GM21619 (cell line): ENCODE measurements around the gene DBR1.

Experiments used
- ATAC-seq: cut with Tn5 transposase; IDR thresholded peaks from one replicate; pipeline ENCODE4 v1.9.1; 2021; ENCODE audit not compliant: unreplicated experiment

The DBR1 gene

DNA sequence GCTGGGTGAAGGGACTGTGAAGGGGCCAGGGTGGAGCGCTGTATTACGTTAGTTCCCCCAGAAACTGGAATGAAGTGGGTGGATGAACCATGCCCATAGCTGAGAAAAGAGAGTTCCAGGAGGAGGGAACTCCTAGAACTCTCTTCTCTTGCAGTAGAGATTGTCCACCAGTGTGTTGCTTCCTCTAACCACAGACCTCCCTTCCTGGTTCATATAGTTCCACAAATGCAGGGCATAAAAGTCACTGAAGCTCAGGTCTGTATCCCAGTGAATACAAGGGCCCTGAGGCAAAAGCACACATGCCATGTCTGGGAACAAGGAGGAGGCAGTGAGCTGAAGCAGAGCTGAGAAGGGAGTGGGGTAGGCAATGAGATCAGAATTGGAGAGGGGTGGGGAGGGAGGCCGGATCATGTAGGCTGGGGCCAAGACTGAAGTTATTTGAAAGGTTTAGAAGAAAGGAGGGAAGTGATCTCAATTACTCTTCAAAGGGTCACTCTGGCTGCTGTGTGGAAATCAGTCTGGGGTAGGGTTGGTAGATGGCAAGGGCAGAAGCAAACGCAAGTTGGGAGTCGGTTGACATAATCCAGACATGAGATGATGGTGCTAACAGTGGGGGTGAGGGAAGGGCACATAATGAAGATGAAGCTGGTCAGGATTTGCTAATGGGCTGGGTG, 49.0 kb downstream of the DBR1 start:
- no peak for ATAC-seq

DNA sequence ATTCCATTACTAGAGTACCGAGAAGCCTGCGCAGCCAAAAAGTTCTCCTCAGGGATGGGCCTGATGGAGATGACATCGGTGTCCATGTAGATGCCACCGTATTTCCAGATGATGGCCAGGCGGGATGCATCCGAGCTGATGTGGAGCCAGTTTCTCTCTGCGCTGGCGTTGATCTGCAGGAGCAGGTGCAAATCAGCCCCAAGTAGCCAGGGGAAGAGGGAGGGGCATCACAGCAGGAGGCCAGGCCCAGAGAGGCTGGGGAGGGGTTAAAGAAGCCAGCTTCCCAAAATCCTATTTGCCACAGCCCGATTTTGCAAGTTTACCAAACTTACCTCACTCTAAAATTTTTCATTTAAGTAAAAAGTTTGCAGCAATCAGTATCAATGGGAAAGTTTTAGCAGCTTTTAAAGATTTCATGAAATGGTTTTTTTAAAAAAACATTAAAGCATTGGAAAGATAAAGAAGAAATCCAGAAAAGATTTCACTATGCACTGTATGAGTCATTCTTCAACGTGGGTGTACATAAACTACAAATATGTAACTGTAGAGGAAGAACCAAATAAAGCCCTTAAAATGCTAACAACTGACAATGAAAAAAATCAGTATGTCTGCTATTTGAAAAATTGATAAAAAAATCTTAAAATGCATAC, 49.9 kb downstream of the DBR1 start:
- ATAC-seq, result no peak

DNA sequence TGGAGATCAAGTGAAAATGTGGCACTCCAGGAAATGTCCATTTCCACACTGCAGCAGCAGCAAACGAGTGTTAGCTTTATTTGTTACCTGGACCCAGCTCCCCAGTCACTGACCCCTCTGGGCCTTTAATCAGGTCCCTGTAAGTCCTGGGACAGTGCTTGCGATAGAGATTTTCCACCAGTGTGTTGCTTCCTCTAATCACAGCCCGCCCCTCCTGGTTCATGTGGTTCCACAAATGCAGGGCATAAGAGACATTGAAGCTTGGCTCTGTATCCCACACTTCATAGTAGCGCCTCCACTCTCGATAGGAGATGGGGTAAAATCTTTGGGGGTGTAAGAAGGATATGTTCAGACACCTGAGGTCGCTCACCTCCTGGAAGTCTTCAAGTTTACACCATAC, 50.5 kb downstream of the DBR1 start:
- no peak for ATAC-seq

DNA sequence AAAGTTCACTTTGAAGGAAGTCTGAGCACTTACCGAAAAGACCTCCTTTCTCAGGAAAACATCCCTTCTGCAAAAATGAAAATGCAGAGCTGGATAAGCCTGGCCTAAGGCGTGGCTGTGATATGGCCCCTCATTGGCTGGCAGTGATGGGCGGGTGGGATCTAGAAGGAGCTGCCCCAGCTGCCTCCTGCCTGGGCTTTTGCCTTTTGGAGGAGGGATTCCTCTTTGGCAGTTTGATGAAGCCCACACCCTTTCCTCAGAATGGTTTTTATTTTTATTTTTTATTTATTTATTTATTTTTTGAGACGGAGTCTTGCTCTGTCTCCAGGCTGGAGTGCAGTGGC, 55.3 kb downstream of the DBR1 start:
- ATAC-seq, result no peak

DNA sequence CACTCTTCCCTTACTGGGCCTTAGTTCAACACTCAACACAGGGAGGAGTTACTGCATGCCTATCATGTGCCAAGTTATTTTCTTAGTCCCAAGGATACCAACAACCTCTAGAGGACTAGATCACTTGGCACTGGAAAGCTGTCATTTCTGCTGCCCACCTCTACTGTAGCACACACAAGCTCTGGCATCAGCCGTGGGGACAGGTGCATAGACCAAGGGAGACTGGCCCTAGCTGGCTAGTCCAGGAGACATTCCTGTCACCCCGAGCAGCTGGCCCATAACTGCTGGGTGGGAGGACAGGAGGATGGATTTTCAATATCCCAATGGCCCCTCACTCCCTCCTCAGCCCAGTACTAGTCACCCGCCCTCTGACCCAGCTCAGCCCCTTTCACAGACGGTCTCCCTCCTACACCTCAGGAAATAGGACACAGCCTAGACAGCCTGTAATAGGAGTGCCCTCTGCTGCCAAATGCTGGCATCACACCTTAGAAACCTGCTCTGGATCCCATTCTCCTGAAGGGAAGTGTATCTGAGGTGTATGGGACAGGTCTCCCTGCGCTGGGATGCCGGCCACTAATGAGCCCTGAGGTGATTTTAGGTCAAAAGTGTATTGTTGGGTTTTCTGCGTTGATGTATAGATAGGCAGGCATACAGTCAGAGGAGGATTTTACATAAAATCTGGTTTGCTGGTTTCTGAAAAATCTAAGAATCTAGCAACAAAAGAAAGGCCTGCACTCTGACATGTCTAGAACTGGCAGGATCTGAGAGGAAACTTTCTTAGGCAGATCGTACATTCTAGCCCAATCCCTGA, 55.9 kb downstream of the DBR1 start:
- ATAC-seq, result peak; percentile 67

DNA sequence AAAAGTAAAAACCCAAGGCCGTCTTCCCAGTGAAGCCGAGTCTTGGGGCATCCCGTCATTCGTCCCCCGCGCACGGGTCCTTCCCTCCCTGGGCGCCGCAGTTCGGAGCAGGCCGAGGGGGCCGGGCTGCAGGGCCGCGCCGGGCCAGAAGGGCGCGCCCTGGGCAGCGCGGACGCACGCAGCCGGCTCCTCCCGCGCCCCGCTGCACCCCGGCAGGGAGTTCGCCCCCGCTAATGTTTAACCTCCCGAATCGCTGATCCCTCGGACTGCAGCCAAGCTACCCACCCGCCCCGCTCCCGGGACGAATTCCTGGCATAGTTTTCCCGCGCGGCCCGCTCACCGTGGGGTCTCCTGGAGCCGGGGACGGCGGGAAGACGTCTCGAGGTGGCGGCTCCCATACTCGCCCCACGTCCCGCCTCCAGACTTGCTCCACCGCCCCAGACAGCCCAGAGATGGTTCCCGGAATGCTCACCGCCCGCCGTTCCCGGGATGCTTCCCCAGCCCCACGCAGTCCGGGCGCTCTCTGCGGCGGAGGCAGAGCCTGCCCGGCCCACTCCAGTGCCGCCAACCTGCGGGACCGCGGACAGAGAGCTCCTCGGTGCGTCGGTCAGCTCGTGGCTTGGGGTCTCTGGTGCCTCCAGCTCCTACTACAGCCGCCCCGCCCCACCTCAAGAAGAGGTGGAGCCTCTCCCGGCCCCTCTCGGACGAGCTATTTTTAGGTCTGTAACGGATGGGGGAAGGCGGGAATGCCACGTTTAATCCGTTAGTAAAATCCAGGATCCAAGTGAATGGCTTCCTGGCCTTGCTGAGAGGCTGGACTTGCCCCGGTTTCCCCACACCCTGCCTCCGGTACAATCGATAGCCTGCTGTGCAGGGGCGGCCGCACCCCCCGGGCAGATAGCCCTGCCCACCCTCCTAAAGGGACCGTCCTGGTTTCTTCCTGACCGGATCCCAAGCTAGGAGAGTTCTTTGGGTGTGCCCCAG, 59.4 kb downstream of the DBR1 start, which contains the start of gene DZIP1L:
Gene DZIP1L (minus strand): TSS at position 621 of the 984 bp plus-strand sequence. CDS start 11,637 bp downstream, outside the sequence.
- ATAC-seq, result peak; percentile 91

DNA sequence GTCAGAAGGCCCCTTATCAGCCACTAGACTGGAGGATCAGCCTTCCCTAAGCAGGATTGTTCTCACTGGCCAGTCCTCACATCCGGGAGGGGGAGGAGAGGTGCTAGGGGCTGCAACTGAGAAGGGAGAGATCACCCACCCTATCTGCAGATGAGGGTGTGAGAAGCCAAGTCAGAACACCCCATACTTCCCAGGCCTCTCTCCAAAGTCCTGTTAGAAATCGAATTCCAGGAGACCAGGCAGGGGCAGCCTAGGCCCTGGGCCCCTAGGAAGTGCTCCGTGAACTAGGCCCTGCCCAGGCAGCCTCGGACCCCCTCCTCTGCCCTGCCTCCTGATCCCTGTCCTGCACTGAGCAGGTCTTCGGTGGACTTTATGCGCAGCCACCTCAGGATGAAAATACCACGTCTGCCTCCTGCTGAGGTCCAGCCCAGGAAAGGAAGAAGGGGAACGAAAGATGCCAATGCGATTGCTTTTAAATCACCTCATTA, 60.2 kb downstream of the DBR1 start:
- no peak for ATAC-seq

DNA sequence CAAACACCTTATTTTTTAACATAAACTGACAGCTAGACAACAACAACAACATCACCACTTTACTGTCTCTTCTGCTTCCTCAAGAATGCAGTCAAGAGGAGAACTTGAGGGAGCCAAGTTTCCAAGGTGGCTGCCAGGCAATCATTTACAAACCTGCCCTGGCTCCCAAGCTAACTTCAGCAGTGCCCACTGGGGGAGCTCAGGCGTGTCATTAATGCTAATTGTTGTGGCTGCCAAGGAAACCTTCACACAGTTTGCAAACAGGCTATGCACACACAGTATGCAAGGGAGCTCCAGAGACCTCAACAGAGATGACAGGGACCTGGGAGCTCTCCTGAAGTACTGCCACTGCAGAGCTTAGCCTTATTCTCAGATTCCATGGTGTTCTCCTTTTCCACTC, 61.4 kb downstream of the DBR1 start:
- ATAC-seq, result no peak

DNA sequence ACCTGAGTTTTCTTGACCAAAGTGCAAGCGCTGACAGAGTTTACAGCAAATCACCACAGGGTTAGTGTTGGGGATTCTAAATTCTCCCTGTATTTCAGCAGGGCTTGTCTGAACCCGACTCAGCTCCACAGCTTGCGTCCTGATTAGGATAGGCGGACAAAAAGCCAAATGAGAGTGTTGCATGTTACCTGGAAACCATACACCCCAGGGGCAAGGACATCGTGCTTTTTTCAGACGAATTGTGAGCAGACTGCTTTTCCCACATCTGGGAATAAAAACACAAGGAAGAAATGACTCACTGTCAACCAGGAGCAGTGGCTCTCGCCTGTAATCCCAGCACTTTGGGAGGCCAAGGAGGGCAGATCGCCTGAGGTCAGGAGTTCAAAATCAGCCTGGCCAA, 62.4 kb downstream of the DBR1 start:
- no peak for ATAC-seq
